NCI-H2081 treated with DMSO at 0.1 percent for 48 hours (cell line): ENCODE measurements around the gene TNIK.
"Not testable (repeated sequence)": the region's sequence is repeated elsewhere in the genome, so short reads cannot be mapped to it uniquely, and the experiment has no call there.

ENCODE experiments used
- DNase-seq: peaks from one replicate; lab custom pipeline; 2025; lab: John Stamatoyannopoulos, UW

Gene TNIK

GRCh38 chr3:171446301-171446700, 13.9 kb downstream of the TNIK start:
- DNase-seq = no peak

GRCh38 chr3:171445620-171446204, 14.5 kb downstream of the TNIK start:
- no peak for DNase-seq

GRCh38 chr3:171444001-171444690, 16.1 kb downstream of the TNIK start:
- DNase-seq = no peak

- DNase-seq = no peak
Observed at GRCh38 chr3:171443211-171443957, 16.8 kb downstream of the TNIK start.

GRCh38 chr3:171442184-171442583, 18.0 kb downstream of the TNIK start:
- no peak for DNase-seq

- DNase-seq = no peak
Observed at GRCh38 chr3:171441381-171441780, 18.8 kb downstream of the TNIK start.

GRCh38 chr3:171439996-171440395, 20.2 kb downstream of the TNIK start:
- no peak for DNase-seq

GRCh38 chr3:171437115-171437756, 23.0 kb downstream of the TNIK start:
- no peak for DNase-seq

GRCh38 chr3:171436380-171436779, 23.8 kb downstream of the TNIK start:
- no peak for DNase-seq

- DNase-seq = no peak
Observed at GRCh38 chr3:171435757-171436156, 24.4 kb downstream of the TNIK start.

- no peak for DNase-seq
Observed at GRCh38 chr3:171435143-171435542, 25.1 kb downstream of the TNIK start.

GRCh38 chr3:171432548-171432947, 27.7 kb downstream of the TNIK start:
- DNase-seq = no peak

- no peak for DNase-seq
Observed at GRCh38 chr3:171431550-171431949, 28.7 kb downstream of the TNIK start.

GRCh38 chr3:171430530-171430929, 29.7 kb downstream of the TNIK start:
- no peak for DNase-seq

GRCh38 chr3:171429635-171430034, 30.6 kb downstream of the TNIK start:
- DNase-seq = no peak

- no peak for DNase-seq
Observed at GRCh38 chr3:171428892-171429291, 31.3 kb downstream of the TNIK start.

GRCh38 chr3:171428321-171428787, 31.9 kb downstream of the TNIK start:
- DNase-seq = no peak

- DNase-seq = no peak
Observed at GRCh38 chr3:171427771-171428320, 32.4 kb downstream of the TNIK start.

GRCh38 chr3:171424063-171424462, 36.1 kb downstream of the TNIK start:
- not testable (repeated sequence) for DNase-seq

- DNase-seq = not testable (repeated sequence)
Observed at GRCh38 chr3:171422855-171423254, 37.4 kb downstream of the TNIK start.

- no peak for DNase-seq
Observed at GRCh38 chr3:171420667-171421066, 39.5 kb downstream of the TNIK start.

- DNase-seq = no peak
Observed at GRCh38 chr3:171419457-171419856, 40.7 kb downstream of the TNIK start.
